HUES48 (cell line): ENCODE results near the gene BCO1.
A peak's percentile ranks its signal among the peaks of the same experiment; 100 is the strongest.

Experiments used
- H3K27ac ChIP-seq: one replicate; pipeline ENCODE4 v1.7.0; 2013; ENCODE audit warnings: low read depth, low read length, inconsistent platforms
- H3K27me3 ChIP-seq: 2 replicates; pipeline ENCODE4 v1.6.1; 2013; ENCODE audit warnings: mild to moderate bottlenecking, low read length; ENCODE audit not compliant: control insufficient read depth, insufficient read depth
- H3K36me3 ChIP-seq: 2 replicates; pipeline ENCODE4 v1.6.1; 2013; ENCODE audit warnings: low read length; ENCODE audit not compliant: control insufficient read depth, insufficient read depth
- H3K4me1 ChIP-seq: 2 replicates; pipeline ENCODE4 v1.6.1; 2013; ENCODE audit warnings: mild to moderate bottlenecking, low read length; ENCODE audit not compliant: control insufficient read depth, insufficient read depth
- H3K4me3 ChIP-seq: 2 replicates; pipeline ENCODE4 v1.5.1; 2013; ENCODE audit warnings: mild to moderate bottlenecking, low read depth, low read length
- H3K9ac ChIP-seq: 2 replicates; pipeline ENCODE4 v1.6.1; 2013; ENCODE audit warnings: mild to moderate bottlenecking, low read depth, low read length, moderate library complexity
- H3K9me3 ChIP-seq: 2 replicates; pipeline ENCODE4 v1.6.1; 2013; ENCODE audit warnings: low read length; ENCODE audit not compliant: control insufficient read depth, insufficient read depth

BCO1 gene

DNA sequence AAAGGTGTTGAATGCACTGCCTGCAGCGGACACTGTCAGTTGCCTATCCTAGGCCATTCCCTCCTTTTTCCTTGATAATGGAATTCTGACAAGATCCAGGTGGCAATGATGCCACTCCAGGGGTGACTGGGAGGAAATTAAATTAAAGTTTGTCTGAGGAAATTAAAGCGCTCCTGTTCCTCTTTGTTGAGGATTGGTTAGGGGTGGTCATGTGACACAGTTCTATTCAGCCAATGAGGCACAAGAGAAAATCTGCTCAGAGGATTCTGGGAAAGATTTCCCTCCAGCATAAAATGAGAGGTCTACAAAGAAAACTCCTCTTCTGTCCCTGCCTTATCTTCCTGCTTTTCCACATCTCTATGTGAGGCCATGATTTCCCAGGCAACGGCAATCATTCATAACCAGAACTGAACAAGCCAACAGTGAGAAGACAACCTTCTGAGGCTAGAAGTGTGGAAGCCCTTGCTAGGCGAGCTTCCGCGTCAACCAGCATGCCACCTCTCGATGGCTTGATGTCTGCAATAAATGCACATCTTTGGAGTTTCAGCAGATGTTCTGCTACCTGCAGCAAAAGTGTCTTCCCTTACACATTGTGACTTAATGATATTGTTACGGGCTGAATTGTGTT is 5.6 kb upstream of the BCO1 start:
- H3K27ac ChIP-seq = no peak overlapping the region
- peaks cover 6% of the 10 kb centered on the region for H3K4me1 ChIP-seq
- H3K36me3 ChIP-seq = no peaks in the 10 kb centered on the region
- H3K27me3 ChIP-seq = no peaks in the 10 kb centered on the region
- no peaks in the 10 kb centered on the region for H3K9me3 ChIP-seq
- H3K4me3 ChIP-seq = no peak overlapping the region
- H3K9ac ChIP-seq = no peak overlapping the region

DNA sequence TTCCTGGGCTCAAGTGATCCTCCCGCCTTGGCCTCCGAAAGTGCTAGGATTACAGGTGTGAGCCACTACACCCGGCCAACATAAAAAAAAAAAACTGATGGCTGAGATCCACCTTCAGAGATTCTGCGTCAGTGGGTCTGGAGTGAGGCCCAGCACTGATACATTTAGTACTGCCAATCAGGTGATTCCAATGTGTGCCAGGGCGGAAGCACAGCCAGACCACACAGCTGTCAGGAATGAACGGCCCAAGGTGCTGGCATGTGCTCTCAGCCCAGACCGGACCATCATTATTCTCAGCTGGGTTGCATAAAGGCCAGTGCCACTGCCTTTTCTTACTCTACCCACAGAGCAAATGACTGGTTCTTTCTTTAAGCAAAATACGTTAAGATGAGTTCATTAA is 1.2 kb upstream of the BCO1 start:
- H3K4me1 ChIP-seq = peaks cover 23% of the 10 kb centered on the region
- no peaks in the 10 kb centered on the region for H3K9me3 ChIP-seq
- no peaks in the 10 kb centered on the region for H3K27me3 ChIP-seq
- H3K36me3 ChIP-seq = no peaks in the 10 kb centered on the region
- H3K4me3 ChIP-seq = no peak overlapping the region
- no peak overlapping the region for H3K27ac ChIP-seq
- no peak overlapping the region for H3K9ac ChIP-seq

DNA sequence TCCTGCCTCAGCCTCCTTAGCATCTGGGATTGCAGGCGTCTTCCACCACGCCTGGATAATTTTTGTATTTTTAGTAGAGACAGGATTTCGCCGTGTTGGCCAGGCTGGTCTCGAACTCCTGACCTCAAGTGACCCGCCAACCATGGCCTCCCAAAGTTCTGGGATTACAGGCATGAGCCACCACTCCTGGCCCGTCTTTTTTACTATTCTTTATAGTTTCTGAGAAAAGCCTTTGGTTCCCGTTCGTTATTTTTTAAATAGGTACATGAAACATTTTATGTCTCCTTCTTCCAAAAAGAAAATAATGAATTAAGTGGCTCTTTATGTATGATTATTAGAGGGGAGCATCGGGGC is 570 bp upstream of the BCO1 start:
- H3K4me3 ChIP-seq = peak overlapping the region; percentile 50; the same call in 1 of the 2 replicates

DNA sequence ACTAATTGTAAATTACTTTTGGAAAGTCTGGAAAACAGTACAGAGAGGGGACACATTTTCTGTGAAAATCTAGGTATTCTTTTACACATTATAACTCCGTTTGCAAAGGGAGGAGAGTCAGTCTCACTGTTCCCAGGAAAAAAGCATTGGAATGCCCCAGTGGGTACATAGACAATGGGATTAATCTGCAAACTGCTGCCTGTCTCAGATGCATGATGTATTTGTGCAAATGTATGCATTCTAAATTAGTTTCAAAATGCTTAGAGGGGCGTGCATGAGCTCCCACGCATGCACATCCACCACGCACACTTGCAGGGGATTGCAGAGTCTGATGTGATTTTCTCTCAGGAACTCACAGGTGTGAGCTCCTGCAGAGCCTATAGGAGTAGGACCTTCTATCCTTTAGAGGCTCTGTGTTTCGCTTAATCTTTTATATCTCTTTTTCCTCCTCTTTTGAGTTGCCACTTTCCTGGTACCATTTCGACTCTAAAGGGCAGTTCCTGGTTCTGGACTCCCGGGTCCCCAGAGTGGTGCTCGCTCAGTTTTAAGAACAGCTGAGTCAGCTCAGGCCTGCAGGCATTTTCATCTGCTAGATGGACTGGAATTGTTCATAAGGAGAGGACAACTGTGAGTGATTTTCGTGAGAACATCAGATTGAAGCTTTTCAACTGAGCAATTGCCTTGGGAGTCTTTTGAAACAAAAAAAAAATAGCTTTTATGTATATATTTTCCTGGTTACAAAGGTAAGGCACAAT is 1.1 kb downstream of the BCO1 start:
- Histone ChIP-seq H3K27ac (peak overlapping the region; percentile 35), H3K27me3 (no peaks in the 10 kb centered on the region), H3K4me3 (no peak overlapping the region), H3K36me3 (no peaks in the 10 kb centered on the region), H3K4me1 (peaks cover 26% of the 10 kb centered on the region), H3K9me3 (no peaks in the 10 kb centered on the region), H3K9ac (no peak overlapping the region)

More for the DNA sequence above, 570 bp upstream of the BCO1 start:
- no peaks in the 10 kb centered on the region for H3K27me3 ChIP-seq
- peak overlapping the region; percentile 75 for H3K27ac ChIP-seq
- no peaks in the 10 kb centered on the region for H3K36me3 ChIP-seq
- H3K9me3 ChIP-seq = no peaks in the 10 kb centered on the region
- H3K4me1 ChIP-seq = peaks cover 23% of the 10 kb centered on the region
- H3K9ac ChIP-seq = peak overlapping the region; percentile 30; the same call in 1 of the 2 replicates

DNA sequence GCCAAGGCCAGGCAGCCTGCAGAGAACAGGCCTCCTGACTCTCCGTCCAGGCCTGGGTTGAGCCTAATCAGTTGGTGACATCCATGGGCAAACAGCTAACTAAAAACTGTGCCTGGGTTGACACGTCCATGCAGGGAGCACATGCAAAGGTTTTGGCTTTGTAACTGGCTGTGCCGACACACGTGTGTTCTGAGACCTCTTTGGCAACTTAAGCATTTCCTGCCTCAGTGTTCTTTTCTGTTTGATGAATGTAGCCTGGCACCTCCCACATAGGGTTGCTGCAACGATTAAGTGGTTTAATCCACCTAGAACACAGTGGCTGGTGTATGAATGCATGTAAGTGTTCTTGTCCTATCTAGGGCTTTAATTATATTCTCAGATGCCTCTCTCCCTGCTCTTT is 3.2 kb downstream of the BCO1 start:
- H3K36me3 ChIP-seq = no peaks in the 10 kb centered on the region
- no peak overlapping the region for H3K4me3 ChIP-seq
- no peaks in the 10 kb centered on the region for H3K27me3 ChIP-seq
- H3K9ac ChIP-seq = no peak overlapping the region
- H3K9me3 ChIP-seq = no peaks in the 10 kb centered on the region
- H3K27ac ChIP-seq = no peak overlapping the region
- peaks cover 26% of the 10 kb centered on the region for H3K4me1 ChIP-seq

DNA sequence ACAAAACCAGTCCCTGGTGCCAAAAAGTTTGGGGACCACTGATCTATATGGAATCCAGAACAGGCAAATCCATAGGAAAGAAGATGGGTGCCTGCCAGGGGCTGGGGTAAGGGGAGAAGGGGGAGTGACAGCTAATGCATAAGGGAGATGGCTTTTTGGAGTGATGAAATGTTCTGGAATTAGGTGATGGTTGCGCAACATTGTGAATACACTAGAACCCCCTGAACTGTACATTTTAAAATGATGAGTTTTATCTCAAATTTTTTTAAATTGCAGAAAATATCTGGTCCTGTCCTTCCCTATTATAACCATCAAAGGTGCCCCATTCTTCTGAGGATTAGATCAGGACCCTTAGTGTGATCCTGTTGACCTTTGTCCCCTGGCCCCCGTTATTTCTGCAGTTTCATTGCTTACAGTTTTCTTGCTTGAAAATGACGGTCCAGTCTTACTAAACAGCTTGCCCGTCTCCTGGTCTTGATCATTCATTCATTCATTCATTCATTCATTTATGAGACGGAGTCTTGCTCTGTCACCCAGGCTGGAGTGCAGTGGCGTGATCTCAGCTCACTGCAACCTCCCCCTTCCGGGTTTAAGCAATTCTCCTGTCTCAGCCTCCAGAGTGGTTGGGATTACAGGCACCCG is 4.6 kb downstream of the BCO1 start:
- Histone ChIP-seq H3K4me1 (peaks cover 17% of the 10 kb centered on the region), H3K36me3 (no peaks in the 10 kb centered on the region), H3K27me3 (no peaks in the 10 kb centered on the region), H3K27ac (no peak overlapping the region), H3K4me3 (no peak overlapping the region), H3K9ac (no peak overlapping the region), H3K9me3 (no peaks in the 10 kb centered on the region)

DNA sequence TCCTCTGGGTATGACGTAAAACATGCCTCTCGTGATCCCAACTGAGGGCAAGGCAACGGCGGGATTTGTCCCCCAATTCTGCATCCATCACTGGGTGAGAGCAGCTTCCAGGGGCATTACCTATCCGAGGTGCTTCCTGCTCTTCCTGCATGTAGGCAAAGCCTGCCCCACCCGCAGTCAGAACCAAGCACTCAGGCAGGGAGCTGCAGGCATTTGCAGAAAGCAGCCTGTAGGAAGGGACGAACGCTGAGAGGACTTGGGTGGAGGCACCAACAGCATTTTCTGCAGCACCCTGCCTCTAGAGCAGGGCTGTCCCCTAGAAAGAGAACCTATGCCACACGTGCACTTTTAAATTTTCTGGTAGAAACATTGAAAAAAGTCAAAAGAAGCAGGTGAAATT is 5.5 kb downstream of the BCO1 start:
- peaks cover 10% of the 10 kb centered on the region for H3K4me1 ChIP-seq
- H3K27me3 ChIP-seq = no peaks in the 10 kb centered on the region
- no peak overlapping the region for H3K9ac ChIP-seq

DNA sequence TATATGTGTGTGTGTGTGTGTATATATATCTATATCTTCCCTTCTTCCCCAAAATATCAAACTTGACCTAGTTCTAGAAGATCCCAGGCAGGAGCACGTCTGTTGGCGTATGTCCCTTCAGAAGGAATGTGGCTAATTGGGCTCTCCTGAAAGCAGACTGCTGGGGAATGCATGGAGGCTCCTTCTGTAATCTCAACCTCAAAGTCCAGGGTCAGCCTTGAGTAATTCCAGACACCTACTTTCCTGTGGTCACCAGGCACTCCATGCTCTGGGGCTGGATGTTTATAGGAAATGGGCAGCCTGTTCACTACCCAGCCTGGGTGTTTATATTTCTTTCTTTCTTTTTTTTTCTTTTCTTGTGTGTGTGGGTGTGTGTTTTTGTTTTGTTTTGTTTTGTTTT is 13.4 kb downstream of the BCO1 start:
- Histone ChIP-seq H3K4me3 (no peak overlapping the region), H3K27ac (no peak overlapping the region), H3K36me3 (no peaks in the 10 kb centered on the region), H3K27me3 (no peaks in the 10 kb centered on the region), H3K4me1 (no peaks in the 10 kb centered on the region), H3K9me3 (no peaks in the 10 kb centered on the region), H3K9ac (no peak overlapping the region)

More for the DNA sequence above, 5.5 kb downstream of the BCO1 start:
- Histone ChIP-seq H3K27ac (no peak overlapping the region), H3K4me3 (no peak overlapping the region), H3K36me3 (no peaks in the 10 kb centered on the region), H3K9me3 (no peaks in the 10 kb centered on the region)

DNA sequence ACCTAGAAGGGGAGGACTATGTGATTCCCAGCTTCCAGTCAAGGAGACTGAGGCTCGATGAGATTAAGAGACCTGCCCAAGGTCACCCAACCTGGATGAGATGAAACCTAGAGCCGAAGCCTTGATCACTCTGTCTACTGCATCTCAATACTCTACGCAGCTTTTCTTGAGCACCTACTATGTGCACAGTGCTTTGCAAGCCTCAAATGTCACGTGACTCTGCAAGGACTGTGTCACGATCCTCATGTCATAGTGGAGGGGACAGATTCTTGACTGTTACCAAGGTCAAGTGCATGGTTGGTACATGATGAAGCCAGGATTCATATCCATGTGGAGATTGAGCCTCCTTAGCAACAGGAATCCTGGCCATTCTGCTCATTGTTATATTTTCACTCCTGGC is 14.7 kb downstream of the BCO1 start:
- no peaks in the 10 kb centered on the region for H3K36me3 ChIP-seq
- no peaks in the 10 kb centered on the region for H3K27me3 ChIP-seq

DNA sequence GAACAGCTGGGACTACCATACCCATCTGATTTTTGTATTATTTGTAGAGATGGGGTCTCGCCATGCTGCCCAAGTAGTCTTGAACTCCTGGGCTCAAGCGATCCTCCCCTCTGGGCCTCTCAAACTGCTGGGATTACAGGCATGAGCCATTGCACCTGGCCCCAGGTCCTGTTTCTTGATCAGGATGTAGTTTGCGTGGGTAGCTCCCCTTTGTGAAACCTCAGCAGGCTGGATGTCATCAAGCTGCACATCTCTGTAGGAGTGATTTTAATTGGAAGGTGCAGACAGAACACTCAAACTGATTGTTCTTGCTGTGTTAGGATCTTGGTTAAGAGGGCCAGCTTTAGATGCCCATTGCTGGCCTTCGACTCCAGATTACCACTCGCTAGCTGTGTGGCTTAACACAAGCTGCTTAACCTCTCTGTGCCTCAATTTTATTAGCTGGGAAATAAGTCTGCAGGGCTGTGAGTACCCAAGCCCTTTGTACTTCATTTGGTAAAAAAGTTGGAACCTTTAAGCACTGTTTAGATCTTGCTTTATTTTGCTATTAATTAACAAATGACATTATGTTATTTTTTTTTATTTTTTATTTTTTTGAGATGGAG is 16.5 kb downstream of the BCO1 start:
- Histone ChIP-seq H3K4me1 (no peaks in the 10 kb centered on the region), H3K4me3 (no peak overlapping the region), H3K9ac (no peak overlapping the region), H3K27ac (no peak overlapping the region), H3K27me3 (no peaks in the 10 kb centered on the region), H3K36me3 (no peaks in the 10 kb centered on the region), H3K9me3 (no peaks in the 10 kb centered on the region)

More for the DNA sequence above, 14.7 kb downstream of the BCO1 start:
- H3K27ac ChIP-seq = no peak overlapping the region
- no peak overlapping the region for H3K9ac ChIP-seq
- no peaks in the 10 kb centered on the region for H3K9me3 ChIP-seq
- no peak overlapping the region for H3K4me3 ChIP-seq
- H3K4me1 ChIP-seq = no peaks in the 10 kb centered on the region

DNA sequence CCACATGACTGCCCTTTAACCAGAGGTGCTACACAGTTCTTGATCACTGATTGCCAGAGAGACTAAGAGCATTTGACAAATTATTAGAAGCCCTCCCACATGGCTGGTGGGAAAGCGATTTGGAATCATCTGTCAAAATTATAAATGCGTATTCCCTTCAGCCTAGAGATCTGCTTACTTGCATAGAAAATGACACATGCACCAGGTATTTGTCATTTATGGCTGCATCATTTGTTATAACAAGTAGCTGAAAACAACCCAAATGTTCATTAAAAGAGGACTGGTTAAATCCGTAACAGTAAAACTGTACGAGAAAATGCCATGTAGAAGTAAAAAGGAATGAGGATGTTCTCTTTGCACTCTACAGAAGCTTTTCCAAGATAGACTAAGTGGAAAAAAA is 21.4 kb downstream of the BCO1 start:
- Histone ChIP-seq H3K27me3 (no peaks in the 10 kb centered on the region), H3K9me3 (no peaks in the 10 kb centered on the region), H3K4me3 (no peak overlapping the region), H3K9ac (no peak overlapping the region), H3K36me3 (no peaks in the 10 kb centered on the region), H3K27ac (no peak overlapping the region), H3K4me1 (no peaks in the 10 kb centered on the region)
